GM12878 (cell line): ENCODE results near the gene ANAPC10. TPM values are rescaled to one million over a fixed set of nuclear protein-coding genes. Genes with fewer than 3 reads are reported as not detected.

Experiments
- ASH2L ChIP-seq: fragments of 300-600, 200-600 bp; sonication (generic); IDR thresholded peaks from 2 replicates; pipeline ENCODE4 v1.6.1; 2017; ENCODE audit warnings: low read depth, mild to moderate bottlenecking, borderline replicate concordance
- BACH1 ChIP-seq: fragments of 450-650 bp; IDR thresholded peaks from 2 replicates; pipeline ENCODE4 v1.6.1; 2017; ENCODE audit warnings: mild to moderate bottlenecking, borderline replicate concordance
- BCL11A ChIP-seq: IDR thresholded peaks from 2 replicates; pipeline ENCODE4 v1.6.1; 2011; ENCODE audit warnings: low read depth, low read length
- BHLHE40 ChIP-seq, 2 experiments: fragments of 450-650 bp in 1 of 2; IDR thresholded peaks; 2 replicates each; pipeline ENCODE4 v1.6.1; 2011 to 2017; ENCODE audit warnings: low read depth in 2 of 2, borderline replicate concordance in 1 of 2, improper control_type of control experiment in 1 of 2, low read length in 1 of 2, mild to moderate bottlenecking in 1 of 2
- CEBPB ChIP-seq, 2 experiments: fragments of 150-350 bp in 1 of 2; IDR thresholded peaks; 2 replicates each; pipeline ENCODE4 v1.6.1; 2012 to 2014; ENCODE audit warnings: low read depth in 2 of 2, low read length in 2 of 2, borderline replicate concordance in 1 of 2, inconsistent platforms in 1 of 2
- DPF2 ChIP-seq: fragments of 450-650 bp; IDR thresholded peaks from 2 replicates; pipeline ENCODE4 v1.6.1; 2017; ENCODE audit warnings: mild to moderate bottlenecking
- EP300 ChIP-seq, 2 experiments: fragments of 150-350 bp in 1 of 2; IDR thresholded peaks; 2 replicates each; pipeline ENCODE4 v1.6.1; 2011 to 2012; ENCODE audit warnings: low read depth in 2 of 2, low read length in 2 of 2, borderline replicate concordance in 1 of 2, improper control_type of control experiment in 1 of 2, inconsistent platforms in 1 of 2; ENCODE audit not compliant: control insufficient read depth in 1 of 2
- ESRRA ChIP-seq: IDR thresholded peaks from 2 replicates; pipeline ENCODE4 v1.6.1; 2012; ENCODE audit warnings: mild to moderate bottlenecking, low read length, improper control_type of control experiment
- IKZF1 ChIP-seq: fragments of 450-650 bp; conservative IDR thresholded peaks from 2 replicates; pipeline ENCODE4 v1.6.1; 2017; ENCODE audit warnings: antibody characterized with exemption, mild to moderate bottlenecking
- IKZF2 ChIP-seq, 2 experiments: fragments of 450-650 bp; IDR thresholded peaks; 2 replicates each; pipeline ENCODE4 v1.6.1; 2017; ENCODE audit warnings: mild to moderate bottlenecking in 2 of 2, moderate library complexity in 2 of 2
- IRF4 ChIP-seq: IDR thresholded peaks from 2 replicates; pipeline ENCODE4 v1.6.1; 2011; ENCODE audit warnings: low read depth, low read length
- MEF2B ChIP-seq: fragments of 450-650 bp; IDR thresholded peaks from 2 replicates; pipeline ENCODE4 v1.6.1; 2018; ENCODE audit warnings: mild to moderate bottlenecking, moderate library complexity; ENCODE audit not compliant: partially characterized antibody, poor library complexity, severe bottlenecking
- MTA2 ChIP-seq: fragments of 450-650 bp; IDR thresholded peaks from 2 replicates; pipeline ENCODE4 v1.6.1; 2016; ENCODE audit warnings: low read depth, mild to moderate bottlenecking, moderate library complexity
- NBN ChIP-seq: fragments of 450-650 bp; IDR thresholded peaks from 2 replicates; pipeline ENCODE4 v1.6.1; 2016
- NFIC ChIP-seq: IDR thresholded peaks from 2 replicates; pipeline ENCODE4 v1.6.1; 2012; ENCODE audit warnings: low read depth, mild to moderate bottlenecking, inconsistent platforms, low read length, moderate library complexity
- RB1 ChIP-seq: fragments of 450-650 bp; formaldehyde crosslinking; IDR thresholded peaks from 2 replicates; pipeline ENCODE4 v1.6.1; 2017; ENCODE audit warnings: mild to moderate bottlenecking, borderline replicate concordance
- RELA ChIP-seq: fragments of 450-650 bp; IDR thresholded peaks from 2 replicates; pipeline ENCODE4 v1.8.0; 2014; ENCODE audit warnings: borderline replicate concordance; ENCODE audit not compliant: partially characterized antibody
- RUNX3 ChIP-seq: IDR thresholded peaks from 2 replicates; pipeline ENCODE4 v1.6.1; 2012; ENCODE audit warnings: low read length, inconsistent platforms
- SMAD5 ChIP-seq: IDR thresholded peaks from 2 replicates; pipeline ENCODE4 v1.6.1; 2016; ENCODE audit warnings: antibody characterized with exemption, low read depth
- SUPT20H ChIP-seq: IDR thresholded peaks from 2 replicates; pipeline ENCODE4 v1.6.1; 2011; ENCODE audit warnings: low read depth, mild to moderate bottlenecking, low read length, moderate library complexity, borderline replicate concordance; ENCODE audit not compliant: control insufficient read depth
- ZNF384 ChIP-seq: IDR thresholded peaks from 2 replicates; pipeline ENCODE4 v1.6.1; 2012; ENCODE audit warnings: low read depth, mild to moderate bottlenecking, low read length, improper control_type of control experiment, borderline replicate concordance
- ZNF622 ChIP-seq: fragments of 450-650 bp; IDR thresholded peaks from 2 replicates; pipeline ENCODE4 v1.6.1; 2017; ENCODE audit warnings: mild to moderate bottlenecking, inconsistent platforms
- ZSCAN29 ChIP-seq: fragments of 450-650 bp; IDR thresholded peaks from 2 replicates; pipeline ENCODE4 v1.6.1; 2017; ENCODE audit warnings: mild to moderate bottlenecking, moderate library complexity
- polyA plus RNA-seq, 11 experiments: library from polyadenylated mRNA; depleted of rRNA in 4 of 11; unstranded in 6 of 11; stranded (reverse) in 5 of 11; fragments of >200 nt; fragmentation: Nextera tagmentation in 4 of 11; fragmentation: Illumina TruSeq in 1 of 11; extraction: Ambion mirVana in 4 of 11; extraction: Trizol in 1 of 11; gene quantifications; 1 replicate in 1 of 11; 2 replicates in 10 of 11; pipeline versions ENCODE4 v1.2.1 to v1.2.3, GENCODE V29; 2011 to 2016; ENCODE audit warnings: inconsistent platforms in 2 of 11, missing spikeins in 2 of 11, low read depth in 1 of 11
- total RNA-seq, 4 experiments: library from RNA; depleted of rRNA in 3 of 4; stranded (reverse); fragments of >200 nt in 3 of 4; fragmentation: Illumina TruSeq in 1 of 4; extraction: Trizol in 1 of 4; gene quantifications; 2 replicates each; pipeline versions ENCODE4 v1.2.1 to v1.2.3, GENCODE V29; 2013 to 2021
- TF ChIP-seq, protein P1 (sequence below): fragments of 450-650 bp; IDR thresholded peaks from 2 replicates; pipeline ENCODE4 v1.6.1; 2017; ENCODE audit warnings: antibody characterized with exemption, mild to moderate bottlenecking, moderate library complexity

Gene ANAPC10
- total and polyA plus RNA-seq, 10 of the 15 experiments (the other 5 are each of a cell fraction or from before 2014, with no cell fraction given), result 23.8 to 73.7 (median 48.5) TPM

DNA sequence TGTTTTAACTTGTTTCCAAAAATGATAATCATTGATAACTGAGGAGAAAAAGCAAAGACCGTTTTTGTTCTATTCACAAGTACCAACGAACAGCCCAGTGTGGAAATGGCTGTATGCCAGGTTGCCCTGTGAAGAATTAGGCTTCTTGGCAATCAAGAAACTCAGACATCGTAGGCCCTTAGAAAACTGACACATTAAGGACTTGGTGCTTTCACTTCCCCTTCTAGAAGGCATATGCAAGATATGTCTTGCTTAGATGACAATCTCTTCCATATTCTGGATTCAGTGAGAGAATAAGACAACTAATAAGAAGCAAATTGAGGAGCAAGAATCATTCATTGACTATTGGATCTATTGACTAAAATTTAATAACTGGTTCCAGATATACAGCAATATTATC is 56.6 kb downstream of the ANAPC10 start (continued):
- TF ChIP-seq, protein P1, sequence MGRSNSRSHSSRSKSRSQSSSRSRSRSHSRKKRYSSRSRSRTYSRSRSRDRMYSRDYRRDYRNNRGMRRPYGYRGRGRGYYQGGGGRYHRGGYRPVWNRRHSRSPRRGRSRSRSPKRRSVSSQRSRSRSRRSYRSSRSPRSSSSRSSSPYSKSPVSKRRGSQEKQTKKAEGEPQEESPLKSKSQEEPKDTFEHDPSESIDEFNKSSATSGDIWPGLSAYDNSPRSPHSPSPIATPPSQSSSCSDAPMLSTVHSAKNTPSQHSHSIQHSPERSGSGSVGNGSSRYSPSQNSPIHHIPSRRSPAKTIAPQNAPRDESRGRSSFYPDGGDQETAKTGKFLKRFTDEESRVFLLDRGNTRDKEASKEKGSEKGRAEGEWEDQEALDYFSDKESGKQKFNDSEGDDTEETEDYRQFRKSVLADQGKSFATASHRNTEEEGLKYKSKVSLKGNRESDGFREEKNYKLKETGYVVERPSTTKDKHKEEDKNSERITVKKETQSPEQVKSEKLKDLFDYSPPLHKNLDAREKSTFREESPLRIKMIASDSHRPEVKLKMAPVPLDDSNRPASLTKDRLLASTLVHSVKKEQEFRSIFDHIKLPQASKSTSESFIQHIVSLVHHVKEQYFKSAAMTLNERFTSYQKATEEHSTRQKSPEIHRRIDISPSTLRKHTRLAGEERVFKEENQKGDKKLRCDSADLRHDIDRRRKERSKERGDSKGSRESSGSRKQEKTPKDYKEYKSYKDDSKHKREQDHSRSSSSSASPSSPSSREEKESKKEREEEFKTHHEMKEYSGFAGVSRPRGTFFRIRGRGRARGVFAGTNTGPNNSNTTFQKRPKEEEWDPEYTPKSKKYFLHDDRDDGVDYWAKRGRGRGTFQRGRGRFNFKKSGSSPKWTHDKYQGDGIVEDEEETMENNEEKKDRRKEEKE, result no peak
- TF ChIP-seq CEBPB (IDR thresholded peaks at IDR 0.05; ENCODE audit: borderline replicate concordance in 1 of 2, low read depth in 2 of 2, low read length in 2 of 2), result no peak
- TF ChIP-seq DPF2, result peak; percentile 75
- no peak for TF ChIP-seq ZSCAN29
- TF ChIP-seq EP300 (IDR thresholded peaks at IDR 0.05; ENCODE audit: borderline replicate concordance in 1 of 2, control insufficient read depth in 1 of 2, low read depth in 2 of 2, low read length in 2 of 2), result peak in 1 of 2 experiments; percentile 87; a peak in 2 of 4 replicates
- TF ChIP-seq IKZF2 (IDR thresholded peaks at IDR 0.05), result peak; percentile 76 to 80; a peak in 3 of 4 replicates
- peak; percentile 57; the same call in 1 of the 2 replicates for TF ChIP-seq RB1
- TF ChIP-seq ESRRA, result no peak
- 0 out of 2 replicates have a peak, but pooled peaks have one; percentile 5 for TF ChIP-seq RUNX3
- TF ChIP-seq NBN, result peak; percentile 59; the same call in 1 of the 2 replicates
- peak; percentile 38; the same call in 1 of the 2 replicates for TF ChIP-seq NFIC
- TF ChIP-seq RELA, result peak; percentile 28
- TF ChIP-seq ZNF384, result no peak
- TF ChIP-seq IRF4, result peak; percentile 91
- TF ChIP-seq BHLHE40 (IDR thresholded peaks at IDR 0.05; ENCODE audit: borderline replicate concordance in 1 of 2, low read depth in 2 of 2, low read length in 1 of 2), result no peak
- TF ChIP-seq BACH1, result peak; percentile 38; the same call in 1 of the 2 replicates
- 0 out of 2 replicates have a peak, but pooled peaks have one; percentile 44 for TF ChIP-seq BCL11A
- no peak for TF ChIP-seq ZNF622
- TF ChIP-seq IKZF1, result peak; percentile 76
- TF ChIP-seq SUPT20H, result no peak
- TF ChIP-seq MEF2B, result peak; percentile 36
- peak; percentile 80 for TF ChIP-seq MTA2
- no peak for TF ChIP-seq ASH2L
- no peak for TF ChIP-seq SMAD5
